ENCODE measurements around the gene CYP26B1. TPM values are rescaled to one million over a fixed set of nuclear protein-coding genes. Genes with fewer than 3 reads are reported as not detected.

CYP26B1 gene
- total RNA-seq, 6 experiments from 2014 or later, result 0.81 to 4.0 (median 1.8) TPM

GRCh38 chr2:72178551-72178950, 30.9 kb upstream of the CYP26B1 start:
- TF ChIP-seq POLR2A (IDR thresholded peaks at IDR 0.05) (no peak), CTCF (IDR thresholded peaks at IDR 0.05) (no peak)
- H3K27ac ChIP-seq, result no peak overlapping the region
- H3K27me3 ChIP-seq, result no peaks in the 10 kb centered on the region
- H3K4me1 ChIP-seq, result no peaks in the 10 kb centered on the region
- no peaks in the 10 kb centered on the region for H3K36me3 ChIP-seq
- ATAC-seq (no peak), DNase-seq (no peak)
- intact Hi-C loops (cut with DNase I), result no loop called here
- H3K9me3 ChIP-seq, result no peaks in the 10 kb centered on the region
- WGBS (ENCODE audit: insufficient coverage, low coverage, low lambda C conversion rate, missing lambda C conversion rate), result 94% methylated on average over 2 of the region's 2 CpGs
- no peak overlapping the region for H3K4me3 ChIP-seq

GRCh38 chr2:72176281-72176680, 28.6 kb upstream of the CYP26B1 start:
- H3K4me3 ChIP-seq, result no peak overlapping the region
- no peaks in the 10 kb centered on the region for H3K27me3 ChIP-seq
- H3K27ac ChIP-seq, result no peak overlapping the region
- H3K4me1 ChIP-seq, result no peaks in the 10 kb centered on the region
- no peaks in the 10 kb centered on the region for H3K9me3 ChIP-seq
- no peak for ATAC-seq
- no peak for DNase-seq
- H3K36me3 ChIP-seq, result no peaks in the 10 kb centered on the region
- WGBS (ENCODE audit: insufficient coverage, low coverage, low lambda C conversion rate, missing lambda C conversion rate), result no CpG with 5 or more reads among the region's 1 CpG
- no peak for TF ChIP-seq CTCF (IDR thresholded peaks at IDR 0.05)
- no peak for TF ChIP-seq POLR2A (IDR thresholded peaks at IDR 0.05)
- intact Hi-C loops (cut with DNase I), result no loop called here

- WGBS (ENCODE audit: insufficient coverage, low coverage, low lambda C conversion rate, missing lambda C conversion rate), result 87% methylated on average over 3 of the region's 4 CpGs
- no peaks in the 10 kb centered on the region for H3K27me3 ChIP-seq
- DNase-seq (no peak), ATAC-seq (no peak)
- H3K4me1 ChIP-seq, result no peaks in the 10 kb centered on the region
- no peak overlapping the region for H3K27ac ChIP-seq
- TF ChIP-seq POLR2A (IDR thresholded peaks at IDR 0.05) (no peak), CTCF (IDR thresholded peaks at IDR 0.05) (no peak)
- no peaks in the 10 kb centered on the region for H3K36me3 ChIP-seq
- H3K9me3 ChIP-seq, result no peaks in the 10 kb centered on the region
- intact Hi-C loops (cut with DNase I), result no loop called here
- no peak overlapping the region for H3K4me3 ChIP-seq
These were observed 28.0 kb upstream of the CYP26B1 start for GRCh38 chr2:72175636-72176035.

DNA sequence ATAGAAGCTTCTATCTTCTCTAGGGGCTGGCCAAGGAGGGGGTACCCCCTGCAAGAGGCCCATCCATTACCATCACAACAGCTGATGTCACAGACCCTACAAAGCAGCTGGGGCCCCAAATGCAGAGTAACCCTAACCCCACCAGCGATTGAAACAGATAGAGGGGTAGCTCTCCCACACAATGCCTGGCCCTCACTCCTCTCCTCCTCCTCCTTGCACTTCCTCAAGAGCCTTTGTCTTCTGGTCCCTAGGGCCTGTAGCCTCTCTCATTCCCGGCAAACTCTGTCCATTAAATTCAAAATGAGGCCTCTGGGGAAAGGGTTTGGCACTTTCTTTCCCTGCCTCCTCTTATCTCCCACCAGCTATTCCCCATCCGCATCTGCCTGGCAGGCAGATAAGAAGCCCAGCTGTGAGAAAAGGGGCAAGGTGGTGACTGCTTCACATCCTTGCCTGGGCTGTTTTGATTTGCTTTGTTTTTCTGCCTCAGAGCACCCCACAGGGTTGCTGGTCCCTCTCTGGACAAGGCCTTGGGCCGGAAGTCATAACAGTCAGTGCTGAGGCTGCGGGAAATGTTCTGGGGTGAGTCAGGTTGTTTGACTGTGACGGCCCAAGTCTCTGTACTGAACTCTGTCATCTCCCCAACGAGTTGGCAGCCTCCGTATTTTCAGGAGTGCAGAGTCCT, 26.1 kb upstream of the CYP26B1 start:
- Histone ChIP-seq H3K36me3 (no peaks in the 10 kb centered on the region), H3K9me3 (no peaks in the 10 kb centered on the region), H3K4me3 (no peak overlapping the region), H3K4me1 (no peaks in the 10 kb centered on the region), H3K27me3 (no peaks in the 10 kb centered on the region), H3K27ac (no peak overlapping the region)
- 69% methylated on average over 8 of the region's 8 CpGs for WGBS (ENCODE audit: insufficient coverage, low coverage, low lambda C conversion rate, missing lambda C conversion rate)
- intact Hi-C loops (cut with DNase I), result no loop called here
- ATAC-seq, result peak in 1 of 4 donors; percentile 21
- no peak for DNase-seq
- TF ChIP-seq CTCF (IDR thresholded peaks at IDR 0.05) (no peak), POLR2A (IDR thresholded peaks at IDR 0.05) (no peak)
